ENCODE results near the gene BCCIP. TPM values are rescaled to one million over a fixed set of nuclear protein-coding genes. Genes with fewer than 3 reads are reported as not detected.

Gene BCCIP
- total RNA-seq, 2 experiments from 2014 or later: 59.1 to 96.2 TPM

DNA sequence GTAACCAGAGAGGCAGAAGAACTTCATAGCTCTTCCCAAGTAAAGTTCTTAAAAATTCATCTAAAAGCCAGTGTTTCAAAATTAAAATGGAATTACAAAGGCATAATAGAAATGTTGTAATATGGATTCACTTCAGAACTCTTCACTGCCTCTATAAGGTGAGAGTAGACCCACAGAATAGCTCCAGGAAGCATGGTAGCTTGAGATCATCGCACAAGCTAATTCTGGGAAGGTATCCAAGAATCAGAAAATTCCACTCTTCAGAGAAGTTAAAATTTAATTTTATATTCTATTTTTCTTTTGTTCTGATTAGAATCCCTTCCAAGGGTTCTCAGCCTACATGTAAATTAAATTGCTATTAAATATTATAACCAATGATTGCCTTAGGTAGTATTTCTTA is 59.2 kb downstream of the BCCIP start:
- POLR2A ChIA-PET: interaction anchor here (0.7 to 1.0 kb wide), 2 partner anchors 18 to 471 kb away, joined by 3 read pairs; no protein-coding TSS in a partner anchor
- no peaks in the 10 kb centered on the region for H4K20me1 ChIP-seq (ENCODE audit: insufficient read depth, low read length)
- no peaks in the 10 kb centered on the region for H3K4me1 ChIP-seq (ENCODE audit: insufficient read depth, low read length, poor library complexity, severe bottlenecking)
- no peak for DNase-seq (ENCODE audit: low spot score)
- no peaks in the 10 kb centered on the region for H3K9me2 ChIP-seq (ENCODE audit: insufficient read depth, low read length)
- H3K79me2 ChIP-seq (ENCODE audit: insufficient read depth, low read depth, low read length): no peaks in the 10 kb centered on the region
- no peaks in the 10 kb centered on the region for H3K36me3 ChIP-seq (ENCODE audit: insufficient read depth, low read length)
- no peak for TF ChIP-seq EZH2phosphoT487 (IDR thresholded peaks at IDR 0.05; ENCODE audit: borderline replicate concordance, low read depth, low read length)
- TF ChIP-seq, protein P1, sequence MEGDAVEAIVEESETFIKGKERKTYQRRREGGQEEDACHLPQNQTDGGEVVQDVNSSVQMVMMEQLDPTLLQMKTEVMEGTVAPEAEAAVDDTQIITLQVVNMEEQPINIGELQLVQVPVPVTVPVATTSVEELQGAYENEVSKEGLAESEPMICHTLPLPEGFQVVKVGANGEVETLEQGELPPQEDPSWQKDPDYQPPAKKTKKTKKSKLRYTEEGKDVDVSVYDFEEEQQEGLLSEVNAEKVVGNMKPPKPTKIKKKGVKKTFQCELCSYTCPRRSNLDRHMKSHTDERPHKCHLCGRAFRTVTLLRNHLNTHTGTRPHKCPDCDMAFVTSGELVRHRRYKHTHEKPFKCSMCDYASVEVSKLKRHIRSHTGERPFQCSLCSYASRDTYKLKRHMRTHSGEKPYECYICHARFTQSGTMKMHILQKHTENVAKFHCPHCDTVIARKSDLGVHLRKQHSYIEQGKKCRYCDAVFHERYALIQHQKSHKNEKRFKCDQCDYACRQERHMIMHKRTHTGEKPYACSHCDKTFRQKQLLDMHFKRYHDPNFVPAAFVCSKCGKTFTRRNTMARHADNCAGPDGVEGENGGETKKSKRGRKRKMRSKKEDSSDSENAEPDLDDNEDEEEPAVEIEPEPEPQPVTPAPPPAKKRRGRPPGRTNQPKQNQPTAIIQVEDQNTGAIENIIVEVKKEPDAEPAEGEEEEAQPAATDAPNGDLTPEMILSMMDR (conservative IDR thresholded peaks at IDR 0.05; ENCODE audit: low read length): no peak
- no TSS peak for BruUV-seq (replicated peaks)
- intact Hi-C loops (cut with micrococcal nuclease; ENCODE audit: unreplicated experiment): no loop called here
- no peak overlapping the region for H3K4me3 ChIP-seq (ENCODE audit: low read depth, low read length, poor library complexity, severe bottlenecking)
- no peak overlapping the region for H2AFZ ChIP-seq (ENCODE audit: low read length)
- no peaks in the 10 kb centered on the region for H3K9me3 ChIP-seq (ENCODE audit: low read length)
- no peak overlapping the region for H3K27ac ChIP-seq (ENCODE audit: low read depth, low read length, poor library complexity, severe bottlenecking)
- H3K4me2 ChIP-seq (ENCODE audit: low read length): no peak overlapping the region
- CTCF ChIA-PET (ENCODE audit: unreplicated experiment): no interaction called here

DNA sequence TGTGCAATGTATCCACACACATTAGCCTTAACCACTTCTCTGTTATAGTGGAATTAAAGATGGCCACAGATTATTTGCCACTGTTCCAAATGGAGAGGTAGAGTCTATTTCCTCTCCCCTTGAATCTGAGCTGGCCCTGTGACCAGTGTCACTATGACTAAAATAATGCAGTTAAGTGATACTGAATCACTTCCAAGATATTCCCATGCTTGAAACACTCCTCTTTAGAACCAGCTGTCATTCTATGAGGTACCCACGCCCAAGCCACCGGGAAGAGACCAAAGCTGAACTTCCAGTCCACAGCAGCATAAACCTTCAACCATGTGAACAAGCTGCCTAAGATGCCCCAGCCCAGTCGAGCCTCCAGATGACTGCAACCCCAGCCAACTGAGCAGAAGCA is 59.9 kb downstream of the BCCIP start:
- H3K9me3 ChIP-seq (ENCODE audit: low read length): no peaks in the 10 kb centered on the region
- no peak overlapping the region for H3K4me2 ChIP-seq (ENCODE audit: low read length)
- H3K9me2 ChIP-seq (ENCODE audit: insufficient read depth, low read length): no peaks in the 10 kb centered on the region
- TF ChIP-seq, protein P1 (conservative IDR thresholded peaks at IDR 0.05; ENCODE audit: low read length): no peak
- POLR2A ChIA-PET: interaction anchor here (0.7 kb wide), 1 partner anchor 472 kb away, joined by 3 read pairs; no protein-coding TSS in a partner anchor
- H3K36me3 ChIP-seq (ENCODE audit: insufficient read depth, low read length): no peaks in the 10 kb centered on the region
- H3K79me2 ChIP-seq (ENCODE audit: insufficient read depth, low read depth, low read length): no peaks in the 10 kb centered on the region
- no peak overlapping the region for H2AFZ ChIP-seq (ENCODE audit: low read length)
- no peak overlapping the region for H3K4me3 ChIP-seq (ENCODE audit: low read depth, low read length, poor library complexity, severe bottlenecking)
- no TSS peak for BruUV-seq (replicated peaks)
- intact Hi-C loops (cut with micrococcal nuclease; ENCODE audit: unreplicated experiment): no loop called here
- H4K20me1 ChIP-seq (ENCODE audit: insufficient read depth, low read length): no peaks in the 10 kb centered on the region
- no peaks in the 10 kb centered on the region for H3K4me1 ChIP-seq (ENCODE audit: insufficient read depth, low read length, poor library complexity, severe bottlenecking)
- H3K27ac ChIP-seq (ENCODE audit: low read depth, low read length, poor library complexity, severe bottlenecking): no peak overlapping the region
- DNase-seq (ENCODE audit: low spot score): no peak
- CTCF ChIA-PET (ENCODE audit: unreplicated experiment): no interaction called here

Small RNA genes lying within 50 kb of the gene (microRNA-seq; reads per million reads assigned to microRNA genes)
- gene MIR4484 (ENCODE audit: borderline replicate concordance): 10.6 reads per million, percentile 15 among the genes with 10 or more reads in this experiment

Small RNA genes lying within 50 kb of the gene (small RNA-seq; reads per million reads assigned to genes)
- gene MIR4484 (not detected), gene RF00017 (not detected)

Other genes starting within 250 kb of the BCCIP start
- not detected in 2 replicates for gene TEX36, start 140.4 kb upstream of the BCCIP start, total RNA-seq (2014; rRNA removed; shearing (Covaris generic))
- gene TEX36, start 140.4 kb upstream of the BCCIP start, total RNA-seq (2022): not detected in 2 replicates
- gene EDRF1, start 103.8 kb upstream of the BCCIP start, total RNA-seq (2014; rRNA removed; shearing (Covaris generic)): 87.5 and 117 TPM in 2 replicates
- 221 and 232 TPM in 2 replicates for gene EDRF1, start 103.8 kb upstream of the BCCIP start, total RNA-seq (2022)
- gene MMP21, start 47.7 kb upstream of the BCCIP start, total RNA-seq (2014; rRNA removed; shearing (Covaris generic)): not detected in 2 replicates
- not detected in 2 replicates for gene MMP21, start 47.7 kb upstream of the BCCIP start, total RNA-seq (2022)
- 37.3 and 39.7 TPM in 2 replicates for gene UROS, start 288 bp upstream of the BCCIP start, total RNA-seq (2014; rRNA removed; shearing (Covaris generic))
- 40.3 and 44.5 TPM in 2 replicates for gene UROS, start 288 bp upstream of the BCCIP start, total RNA-seq (2022)
- gene DHX32, start 57.7 kb downstream of the BCCIP start, total RNA-seq (2014; rRNA removed; shearing (Covaris generic)): 0.22 and 0.46 TPM in 2 replicates
- gene DHX32, start 57.7 kb downstream of the BCCIP start, total RNA-seq (2022): 0.27 TPM in 1 of 2 replicates, not detected in the other
- gene FANK1, start 73.0 kb downstream of the BCCIP start, total RNA-seq (2014; rRNA removed; shearing (Covaris generic)): not detected in 2 replicates
- gene FANK1, start 73.0 kb downstream of the BCCIP start, total RNA-seq (2022): not detected in 2 replicates